ENCODE results near the gene C16orf90. TPM values are rescaled to one million over a fixed set of nuclear protein-coding genes. Genes with fewer than 3 reads are reported as not detected.
"Not testable (repeated sequence)": the region's sequence is repeated elsewhere in the genome, so short reads cannot be mapped to it uniquely, and the experiment has no call there.

Gene C16orf90
- total RNA-seq, 2 donors from 2014 or later: 0.25 TPM; not detected in 1

DNA sequence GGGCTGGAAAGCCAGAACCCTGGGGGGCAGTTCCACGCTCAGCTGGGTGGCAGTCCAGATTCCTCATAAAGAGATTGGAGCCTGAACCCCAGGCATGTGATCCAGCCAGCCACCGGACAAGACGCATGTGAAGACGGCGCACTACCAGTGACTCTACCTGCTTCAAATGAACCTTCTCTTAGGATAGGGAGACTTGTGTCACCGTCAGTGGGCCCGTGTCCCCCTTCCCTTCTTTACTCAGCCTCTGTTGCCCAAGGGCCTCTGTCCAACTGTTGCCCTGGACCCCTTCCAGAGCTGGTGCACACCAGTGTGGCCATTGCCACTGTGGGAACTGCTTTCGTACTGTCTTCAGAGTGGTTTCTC, 23.7 kb upstream of the C16orf90 start:
- peaks cover 6 to 10% of the 10 kb centered on the region in 2 donors for H3K36me3 Mint-ChIP-seq
- no peaks in the 10 kb centered on the region for H3K9me3 Mint-ChIP-seq
- H3K27ac Mint-ChIP-seq: no peak overlapping the region
- ATAC-seq: no peak
- DNase-seq (ENCODE audit: low spot score in 2 of 2): no peak

DNA sequence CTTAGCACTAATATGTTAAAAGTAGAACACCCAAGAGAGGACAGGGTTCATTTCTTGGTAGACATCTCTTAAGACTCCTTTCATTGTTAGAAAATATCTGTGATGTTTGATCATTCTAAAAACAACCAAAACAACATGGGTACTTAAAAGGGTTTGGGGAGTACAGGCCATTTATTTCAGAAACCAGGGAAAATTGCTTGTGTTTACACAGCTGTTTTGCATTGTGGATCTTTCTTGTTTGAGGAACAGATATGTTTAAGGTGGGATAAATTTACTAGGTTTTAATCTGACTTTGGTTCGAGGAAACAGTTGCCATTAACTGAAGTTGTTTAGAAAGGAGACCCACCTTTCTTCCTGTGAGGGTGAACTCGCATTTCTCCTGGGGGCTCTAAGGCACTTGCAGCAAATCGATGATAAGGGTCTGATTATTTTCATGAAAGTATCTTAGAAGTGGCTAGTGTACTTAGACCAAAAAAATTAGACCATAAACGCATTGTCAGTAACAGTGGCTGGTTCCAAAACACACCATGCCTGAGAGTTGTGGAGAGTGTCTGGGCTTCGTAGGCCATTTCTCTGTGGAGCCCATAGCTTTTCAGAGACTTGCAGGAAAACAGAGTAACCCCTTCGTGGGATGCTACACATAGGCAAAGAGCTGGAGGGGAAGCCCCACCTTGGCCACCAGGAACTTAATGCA, 23.1 kb upstream of the C16orf90 start:
- peaks cover 6 to 10% of the 10 kb centered on the region in 2 donors for H3K36me3 Mint-ChIP-seq
- DNase-seq (ENCODE audit: low spot score in 2 of 2): no peak
- no peaks in the 10 kb centered on the region for H3K9me3 Mint-ChIP-seq
- no peak for ATAC-seq
- H3K27ac Mint-ChIP-seq: no peak overlapping the region

DNA sequence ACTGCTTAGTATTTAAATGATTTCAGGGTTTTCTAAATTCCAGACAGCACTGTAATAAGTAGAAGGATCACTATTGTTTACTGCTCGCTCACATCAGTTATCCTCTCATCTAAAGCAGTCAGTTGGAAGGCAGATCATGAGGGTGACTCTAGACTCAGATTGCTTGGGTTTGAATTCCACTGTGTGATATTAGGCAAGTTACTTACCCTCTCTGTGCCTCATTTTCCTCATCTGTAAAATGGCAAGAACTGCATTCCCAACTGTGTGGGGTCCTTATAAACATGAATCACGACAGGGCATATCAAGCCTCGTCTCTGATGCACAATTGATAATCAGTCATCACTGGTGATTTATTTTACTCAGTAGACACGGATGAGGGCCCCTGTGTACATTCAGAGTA, 20.6 kb upstream of the C16orf90 start:
- Mint-ChIP-seq H3K9me3 (no peaks in the 10 kb centered on the region), H3K36me3 (peaks cover 6 to 9% of the 10 kb centered on the region in 2 donors)
- ATAC-seq: no peak

DNA sequence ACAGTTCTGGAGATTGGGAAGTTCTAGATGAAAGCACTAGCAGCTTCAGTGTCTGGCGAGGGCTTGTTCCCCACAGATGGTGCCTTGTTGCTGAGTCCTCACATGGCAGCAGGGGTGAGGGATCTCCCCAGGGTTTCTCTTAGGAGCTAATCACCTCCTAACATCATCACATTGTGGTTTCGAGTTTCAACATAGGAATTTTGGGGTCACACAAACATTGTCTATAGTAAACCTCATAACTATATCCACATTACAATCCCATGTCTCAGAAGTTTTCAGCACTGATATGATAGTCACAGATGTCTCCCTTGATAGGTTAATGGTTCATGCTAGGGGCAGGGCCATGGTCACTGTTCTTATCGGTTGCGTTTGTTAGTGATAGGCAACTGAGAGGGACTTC, 19.3 kb upstream of the C16orf90 start:
- no peaks in the 10 kb centered on the region for H3K9me3 Mint-ChIP-seq
- DNase-seq (ENCODE audit: low spot score in 2 of 2) (no peak), ATAC-seq (peak in 1 of 2 donors; percentile 4)
- peaks cover 3 to 11% of the 10 kb centered on the region in 2 donors for H3K36me3 Mint-ChIP-seq
- H3K27ac Mint-ChIP-seq: peak overlapping the region; percentile 67 to 89

More for the DNA sequence above, 20.6 kb upstream of the C16orf90 start:
- no peak for DNase-seq (ENCODE audit: low spot score in 2 of 2)
- H3K27ac Mint-ChIP-seq: no peak overlapping the region

DNA sequence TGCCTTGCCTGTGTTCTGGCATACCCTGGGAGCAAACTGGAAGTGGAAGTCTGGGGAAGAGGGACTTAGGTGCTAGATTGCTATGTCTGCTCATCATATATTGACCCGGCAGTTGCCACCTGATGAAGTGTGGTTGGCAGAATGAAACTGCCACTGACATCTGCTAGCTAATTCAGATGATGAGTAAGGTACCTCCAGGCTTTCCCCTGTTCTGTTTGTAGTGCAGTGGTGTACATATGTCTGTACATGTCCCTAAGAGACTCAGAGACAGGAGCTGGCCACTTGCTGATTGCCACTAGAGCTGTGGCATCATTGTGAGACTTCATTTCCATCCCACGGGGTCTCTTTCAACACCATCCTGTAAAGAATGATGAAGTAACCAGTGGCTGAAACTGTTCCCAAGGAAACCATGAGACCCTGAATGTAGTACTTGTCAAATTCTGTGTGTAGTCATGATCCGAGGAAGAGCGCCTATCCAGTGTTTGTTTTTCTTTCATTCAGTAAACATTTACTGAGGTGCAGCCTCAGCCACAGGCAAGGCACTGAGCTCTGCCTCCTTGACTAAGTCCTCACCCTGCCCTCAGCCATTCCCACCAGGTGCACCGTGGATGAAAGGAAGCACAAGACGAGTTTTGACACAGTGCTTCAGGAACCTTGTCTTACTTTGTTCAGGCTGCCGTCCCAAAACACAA, 18.7 kb upstream of the C16orf90 start:
- peaks cover 4 to 11% of the 10 kb centered on the region in 2 donors for H3K36me3 Mint-ChIP-seq
- no peak for DNase-seq (ENCODE audit: low spot score in 2 of 2)
- H3K27ac Mint-ChIP-seq: peak overlapping the region; percentile 81 to 89
- no peaks in the 10 kb centered on the region for H3K9me3 Mint-ChIP-seq
- peak; percentile 45 to 87 for ATAC-seq

DNA sequence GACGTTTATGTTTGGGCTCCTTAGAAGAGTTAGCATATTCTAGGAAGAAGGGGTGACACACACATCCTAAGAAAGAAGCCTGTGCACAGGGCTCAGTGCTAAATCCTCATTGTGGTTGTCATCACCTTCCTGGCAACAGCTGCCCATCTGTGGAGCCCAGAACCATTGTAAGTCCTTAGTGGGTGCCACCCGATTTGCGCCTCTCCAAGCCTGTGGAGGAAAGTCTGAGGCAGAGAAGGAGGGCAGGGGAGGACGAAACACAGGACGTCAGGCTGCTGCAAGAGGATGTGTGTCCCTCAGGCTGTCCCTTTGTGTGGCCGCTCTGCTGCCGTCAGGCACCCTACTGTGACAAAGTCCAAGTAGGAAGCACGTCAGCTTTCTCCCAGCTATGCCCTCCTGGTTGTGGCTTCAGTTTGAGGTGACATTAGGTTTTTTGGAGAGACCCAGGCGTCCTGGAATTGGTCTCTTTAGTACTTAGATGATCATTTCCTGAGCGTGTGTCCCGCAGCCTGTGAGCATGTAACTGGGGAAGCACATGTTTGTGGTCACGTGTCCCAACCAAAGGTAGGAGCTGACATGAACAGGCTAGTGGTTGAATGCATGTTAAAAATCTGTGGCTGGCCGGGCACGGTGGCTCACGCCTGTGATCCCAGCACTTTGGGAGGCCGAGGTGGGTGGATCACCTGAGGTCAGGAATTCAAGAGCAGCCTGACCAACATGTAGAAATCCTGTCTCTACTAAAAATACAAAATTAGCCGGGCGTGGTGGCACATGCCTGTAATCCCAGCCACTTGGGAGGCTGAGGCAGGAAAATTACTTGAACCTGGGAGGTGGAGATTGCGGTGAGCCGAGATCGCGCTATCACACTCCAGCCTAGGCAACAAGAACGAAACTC, 16.2 kb upstream of the C16orf90 start:
- H3K9me3 Mint-ChIP-seq: peaks cover 4 to 5% of the 10 kb centered on the region in 2 donors
- peak overlapping the region; percentile 24 to 84 for H3K27ac Mint-ChIP-seq
- no peak for ATAC-seq
- peaks cover 16 to 26% of the 10 kb centered on the region in 2 donors for H3K36me3 Mint-ChIP-seq
- DNase-seq (ENCODE audit: low spot score in 2 of 2): no peak

DNA sequence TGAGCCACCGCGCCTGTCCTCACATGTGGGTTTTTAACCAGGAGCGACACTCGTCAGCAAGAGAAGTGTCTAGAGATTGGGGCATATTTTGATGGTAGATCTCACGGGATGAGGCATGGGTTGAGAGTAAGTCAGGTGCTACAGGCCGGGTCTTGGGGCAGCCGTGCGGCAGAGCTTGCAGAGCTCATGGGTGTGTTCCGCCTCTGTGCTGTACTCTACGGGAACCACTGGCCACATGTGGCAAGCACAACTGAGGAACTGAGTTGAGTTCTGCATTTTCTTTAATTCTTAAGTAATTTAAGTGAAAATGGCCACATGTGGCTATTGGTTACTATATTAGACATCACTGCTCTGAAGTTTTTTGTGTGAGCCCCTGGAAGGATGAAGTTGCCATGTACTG, 15.1 kb upstream of the C16orf90 start:
- peak overlapping the region; percentile 83 to 84 for H3K27ac Mint-ChIP-seq
- peaks cover 4 to 5% of the 10 kb centered on the region in 2 donors for H3K9me3 Mint-ChIP-seq
- DNase-seq (ENCODE audit: low spot score in 2 of 2) (no peak), ATAC-seq (no peak)
- peaks cover 23 to 32% of the 10 kb centered on the region in 2 donors for H3K36me3 Mint-ChIP-seq

DNA sequence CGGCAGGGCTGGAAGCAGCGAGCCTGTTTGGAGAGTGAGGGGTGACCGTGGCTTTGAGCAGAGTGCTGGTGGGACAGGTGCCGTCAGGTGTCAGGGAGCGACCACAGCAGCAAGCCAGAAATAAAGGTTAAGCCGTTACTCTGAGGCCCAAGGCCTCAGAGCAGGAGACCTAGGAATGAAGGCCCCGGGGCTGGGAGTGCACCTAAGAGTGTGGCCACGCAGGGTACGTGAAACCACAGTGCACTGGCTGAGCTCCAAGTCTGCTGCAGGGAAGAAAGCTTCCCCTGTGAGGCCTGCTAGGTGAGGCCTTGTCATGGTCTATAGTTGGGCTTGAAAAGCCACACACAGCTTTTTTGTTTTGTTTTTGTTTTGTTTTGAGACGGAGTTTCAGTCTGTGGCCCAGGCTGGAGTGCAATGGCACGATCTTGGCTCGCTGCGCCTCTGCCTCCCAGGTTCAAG, 14.2 kb upstream of the C16orf90 start:
- peaks cover 4 to 5% of the 10 kb centered on the region in 2 donors for H3K9me3 Mint-ChIP-seq
- H3K36me3 Mint-ChIP-seq: peaks cover 23 to 32% of the 10 kb centered on the region in 2 donors
- DNase-seq (ENCODE audit: low spot score in 2 of 2): peak; percentile 78 to 82
- peak overlapping the region; percentile 50 to 84 for H3K27ac Mint-ChIP-seq
- ATAC-seq: peak; percentile 82 to 97

DNA sequence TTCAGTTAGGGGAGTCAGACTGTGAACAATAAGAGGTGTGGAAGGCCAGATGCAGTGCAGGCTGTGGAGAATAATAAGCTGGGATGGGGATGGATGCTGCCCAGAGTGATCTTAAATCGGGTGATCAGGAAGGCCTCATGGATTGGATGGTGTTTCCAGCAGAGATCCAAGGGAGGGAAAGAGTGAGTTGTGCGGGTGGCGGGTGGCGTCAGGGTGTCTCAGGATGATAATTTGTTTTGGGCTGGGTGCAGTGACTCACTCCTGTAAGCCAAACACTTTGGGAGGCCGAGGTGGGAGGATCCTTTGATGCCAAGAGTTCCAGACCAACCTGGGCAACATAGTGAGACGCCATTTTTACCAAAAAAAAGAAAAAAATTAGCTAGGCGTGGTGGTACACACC, 13.4 kb upstream of the C16orf90 start:
- no peak for ATAC-seq
- peaks cover 23 to 32% of the 10 kb centered on the region in 2 donors for H3K36me3 Mint-ChIP-seq

DNA sequence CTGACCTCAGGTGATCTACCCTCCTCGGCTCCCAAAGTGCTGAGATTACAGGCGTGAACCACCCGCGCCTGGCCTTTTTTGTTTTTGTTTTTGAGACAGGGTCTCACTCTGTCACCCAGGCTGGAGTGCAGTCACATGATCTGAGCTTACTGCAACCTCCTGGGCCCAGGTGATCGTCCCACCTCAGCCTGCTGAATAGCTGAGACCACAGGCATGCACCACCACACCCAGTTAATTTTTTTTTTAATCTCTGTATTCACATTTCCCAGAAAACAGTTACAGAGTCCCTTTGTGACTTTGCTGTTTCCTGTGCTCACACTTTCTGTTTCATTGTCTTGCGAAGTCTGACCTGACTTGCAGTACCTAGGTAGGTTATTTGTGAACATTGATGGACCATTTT, 8.2 kb upstream of the C16orf90 start:
- H3K36me3 Mint-ChIP-seq: peaks cover 24 to 35% of the 10 kb centered on the region in 2 donors
- peak; percentile 55 to 63 for ATAC-seq
- peaks cover 2% of the 10 kb centered on the region in 2 donors for H3K9me3 Mint-ChIP-seq
- peak overlapping the region; percentile 91 to 97 for H3K27ac Mint-ChIP-seq
- peak; percentile 48 to 65 for DNase-seq (ENCODE audit: low spot score in 2 of 2)

More for the DNA sequence above, 13.4 kb upstream of the C16orf90 start:
- H3K9me3 Mint-ChIP-seq: peaks cover 4 to 5% of the 10 kb centered on the region in 2 donors
- DNase-seq (ENCODE audit: low spot score in 2 of 2): no peak
- peak overlapping the region; percentile 73 to 84 for H3K27ac Mint-ChIP-seq

DNA sequence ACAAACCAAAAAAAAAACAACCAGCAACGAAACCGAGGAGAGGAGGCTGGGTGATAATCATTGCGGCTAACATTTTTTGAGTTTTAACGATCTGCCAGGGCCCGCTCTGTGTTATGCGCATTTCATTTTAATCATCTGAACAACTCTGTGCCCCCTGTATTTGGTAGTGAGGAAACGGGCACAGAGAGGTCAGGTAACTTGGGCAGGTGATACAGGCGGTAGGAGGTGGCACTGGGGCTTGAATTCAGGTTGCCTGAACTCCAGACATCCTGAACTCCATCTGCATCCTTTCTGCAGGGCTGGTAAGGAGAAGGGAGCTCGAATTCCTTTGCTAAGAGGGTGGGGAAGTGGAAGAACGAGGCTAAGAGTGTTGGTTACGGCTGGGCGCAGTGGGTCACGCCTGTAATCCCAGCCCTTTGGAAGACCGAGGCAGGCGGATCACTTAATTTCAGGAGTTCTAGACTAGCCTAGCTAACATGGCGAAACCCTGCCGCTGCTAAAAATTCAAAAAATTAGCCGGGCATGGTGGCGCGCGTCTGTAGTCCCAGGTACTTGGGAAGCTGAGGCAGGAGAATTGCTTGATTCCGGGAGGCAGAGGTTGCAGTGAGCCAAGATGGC, 6.6 kb upstream of the C16orf90 start:
- no peaks in the 10 kb centered on the region for H3K9me3 Mint-ChIP-seq
- no peak for DNase-seq (ENCODE audit: low spot score in 2 of 2)
- H3K27ac Mint-ChIP-seq: peak overlapping the region; percentile 97 to 99
- H3K36me3 Mint-ChIP-seq: peaks cover 17 to 26% of the 10 kb centered on the region in 2 donors
- no peak for ATAC-seq

DNA sequence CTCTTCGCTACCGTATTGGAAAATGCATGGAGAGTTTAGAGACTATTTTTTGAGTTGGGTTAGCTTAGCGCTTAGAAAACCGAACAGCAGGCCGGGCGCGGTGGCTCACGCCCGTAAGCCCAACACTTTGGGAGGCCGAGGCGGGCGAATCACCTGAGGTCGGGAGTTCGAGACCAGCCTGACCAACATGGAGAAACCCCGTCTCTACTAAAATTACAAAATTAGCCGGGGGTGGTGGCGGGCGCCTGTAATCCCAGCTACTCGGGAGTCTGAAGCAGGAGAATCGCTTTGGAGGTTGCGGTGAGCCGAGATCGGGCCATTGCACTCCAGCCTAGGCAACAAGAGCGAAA, 6.1 kb upstream of the C16orf90 start:
- ATAC-seq; DNase-seq (ENCODE audit: low spot score in 2 of 2); H3K9me3 Mint-ChIP-seq: not testable (repeated sequence)
- H3K27ac Mint-ChIP-seq: peak overlapping the region; percentile 97 to 99
- H3K36me3 Mint-ChIP-seq: peaks cover 16 to 25% of the 10 kb centered on the region in 2 donors

DNA sequence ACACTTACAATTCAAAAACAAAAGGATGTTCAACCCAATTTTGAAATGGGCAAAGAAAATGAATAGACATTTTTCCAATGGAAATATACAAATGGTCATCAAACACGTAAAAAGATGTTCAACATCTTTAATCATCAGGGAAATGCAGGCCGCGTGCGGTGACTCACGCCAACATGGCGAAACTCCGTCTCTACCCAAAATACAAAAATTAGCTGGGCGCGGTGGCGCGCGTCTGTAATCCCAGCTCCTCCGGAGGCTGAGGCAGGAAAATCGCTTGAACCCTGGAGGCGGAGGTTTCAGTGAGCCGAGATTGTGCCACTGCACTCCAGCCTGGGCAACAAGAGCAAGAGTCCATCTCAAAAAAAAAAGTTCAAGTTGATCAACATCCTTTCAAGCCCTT, 3.7 kb upstream of the C16orf90 start:
- DNase-seq (ENCODE audit: low spot score in 2 of 2): no peak
- no peak for ATAC-seq
- Mint-ChIP-seq H3K36me3 (peaks cover 10 to 19% of the 10 kb centered on the region in 2 donors), H3K27ac (no peak overlapping the region), H3K9me3 (no peaks in the 10 kb centered on the region)

DNA sequence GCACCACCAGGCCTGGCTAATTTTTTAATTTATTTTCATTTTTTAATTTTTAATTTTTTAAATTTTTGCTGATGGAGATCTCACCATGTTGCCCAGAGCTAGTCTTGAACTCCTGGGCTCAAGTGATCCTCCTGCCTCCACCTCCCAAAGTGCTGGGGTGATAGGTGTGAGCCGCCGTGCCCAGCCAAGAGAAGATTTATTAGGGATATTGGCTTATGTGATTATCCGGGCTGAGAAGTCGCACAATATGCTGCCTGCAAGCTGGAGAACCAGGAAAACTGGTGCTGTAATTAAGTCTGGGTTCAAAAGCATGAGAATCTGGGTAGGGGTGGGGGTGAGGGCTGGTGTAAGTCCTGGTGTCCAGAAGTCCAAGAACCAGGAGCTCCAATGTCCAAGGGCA, 2.5 kb upstream of the C16orf90 start:
- ATAC-seq: no peak
- H3K36me3 Mint-ChIP-seq: peaks cover 10 to 19% of the 10 kb centered on the region in 2 donors

DNA sequence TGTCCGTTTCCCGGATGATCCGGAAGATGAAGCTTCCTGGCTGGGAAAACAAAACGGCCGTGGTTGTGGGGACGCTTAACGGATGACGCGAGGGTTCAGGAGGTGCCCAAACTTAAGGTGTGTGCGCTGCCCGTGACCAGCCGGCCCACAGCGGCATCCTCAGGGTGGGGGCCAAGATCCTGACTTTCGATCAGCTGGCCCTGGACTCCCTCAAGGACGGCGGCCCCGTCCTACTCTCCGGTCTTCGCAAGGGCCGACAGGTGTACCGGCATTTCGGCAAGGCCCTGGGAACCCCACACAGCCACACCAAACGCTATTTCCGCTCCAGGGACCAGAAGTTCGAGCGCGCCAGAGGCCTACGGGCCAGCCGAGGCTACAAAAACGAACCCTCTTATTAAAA, 1.1 kb upstream of the C16orf90 start:
- H3K9me3 Mint-ChIP-seq: no peaks in the 10 kb centered on the region
- DNase-seq (ENCODE audit: low spot score in 2 of 2): peak in 1 of 2 donors; percentile 38
- ATAC-seq: no peak
- no peak overlapping the region for H3K27ac Mint-ChIP-seq
- H3K36me3 Mint-ChIP-seq: peaks cover 9 to 13% of the 10 kb centered on the region in 2 donors

More for the DNA sequence above, 2.5 kb upstream of the C16orf90 start:
- Mint-ChIP-seq H3K27ac (no peak overlapping the region), H3K9me3 (no peaks in the 10 kb centered on the region)
- no peak for DNase-seq (ENCODE audit: low spot score in 2 of 2)

DNA sequence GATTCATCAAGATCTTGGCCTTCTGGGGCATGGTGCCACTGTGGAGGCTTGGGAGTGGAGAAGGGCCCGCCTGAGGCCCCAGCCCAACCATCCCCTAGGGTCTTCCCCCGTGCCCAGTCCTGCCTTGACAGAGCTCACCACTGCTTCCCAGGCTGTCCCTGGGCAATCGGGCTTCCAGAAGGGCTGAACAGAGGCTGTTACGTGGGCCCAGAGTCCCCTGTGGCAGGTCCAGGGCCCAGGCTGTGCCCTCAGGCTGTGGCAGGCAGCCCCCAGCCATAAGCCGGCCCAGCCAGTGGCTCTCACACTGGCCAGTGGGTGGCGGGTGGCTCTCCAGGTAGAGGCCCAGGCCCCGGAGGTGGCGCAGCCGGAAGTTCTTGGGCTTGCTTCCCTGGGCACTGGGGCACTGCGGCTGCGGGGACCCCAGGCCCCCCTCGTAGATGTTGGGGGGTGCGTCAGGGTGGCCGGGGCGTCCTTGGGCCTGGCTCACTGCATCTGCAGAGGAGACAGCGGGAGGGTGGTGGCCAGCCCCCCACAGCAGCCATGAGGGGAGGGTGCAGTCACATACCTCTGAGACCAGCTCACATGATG, 809 bp downstream of the C16orf90 start:
- H3K27ac Mint-ChIP-seq: no peak overlapping the region
- ATAC-seq: no peak
- no peaks in the 10 kb centered on the region for H3K9me3 Mint-ChIP-seq
- H3K36me3 Mint-ChIP-seq: peaks cover 0 to 4% of the 10 kb centered on the region in 2 donors
- DNase-seq (ENCODE audit: low spot score in 2 of 2): no peak

Data from activated naive CD4-positive, alpha-beta T cell treated with anti-CD3 and anti-CD28 coated beads, Interleukin-2, amount 50 U/mL, for 72 hours (primary cell).